HuH-7.5 (cell line): ENCODE measurements around the gene ALDH8A1.

ENCODE experiments used
- DNase-seq: peaks from one replicate; pipeline ENCODE4 v3.0.0; 2011; ENCODE audit warnings: low spot score

The ALDH8A1 gene

GRCh38 chr6:134950482-134950881 lies 581 bp upstream of the ALDH8A1 start:
- DNase-seq, result no peak

DNA sequence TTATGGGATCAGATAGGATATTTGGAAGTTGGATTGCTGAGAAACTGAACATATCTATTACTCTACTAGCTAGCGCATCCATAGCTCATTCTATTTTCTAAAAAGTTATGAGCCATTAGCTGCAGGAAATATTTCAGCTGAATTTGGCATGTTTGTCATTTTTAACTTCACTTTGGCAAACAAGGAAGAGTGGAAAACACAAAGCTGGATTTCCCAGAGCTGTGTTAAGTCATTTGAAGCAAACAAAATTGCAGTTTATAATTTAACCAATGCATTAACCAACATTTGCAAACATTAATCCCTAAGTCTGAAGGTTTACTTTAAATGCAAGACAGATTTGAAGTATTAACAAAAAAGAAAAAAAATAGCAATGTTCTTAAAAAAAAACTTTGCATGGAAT lies 1.2 kb downstream of the ALDH8A1 start:
- no peak for DNase-seq

DNA sequence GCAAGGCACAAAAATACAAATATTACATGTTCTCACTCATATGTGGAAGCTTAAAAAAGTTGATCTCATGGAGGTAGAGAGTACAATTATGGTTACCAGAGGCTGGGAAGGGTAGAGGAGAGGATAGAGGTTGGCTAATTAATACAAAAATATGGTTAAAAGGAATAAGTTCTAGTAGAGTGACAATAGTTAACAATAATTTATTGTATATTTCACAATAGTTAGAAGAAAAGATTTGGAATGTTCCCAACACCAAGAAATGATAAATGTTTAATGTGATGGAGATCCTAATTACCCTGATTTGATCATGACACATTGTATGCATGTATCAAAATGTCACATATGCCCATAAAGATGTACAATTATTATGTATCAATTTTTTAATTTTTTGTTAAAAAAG lies 1.8 kb downstream of the ALDH8A1 start:
- no peak for DNase-seq

DNA sequence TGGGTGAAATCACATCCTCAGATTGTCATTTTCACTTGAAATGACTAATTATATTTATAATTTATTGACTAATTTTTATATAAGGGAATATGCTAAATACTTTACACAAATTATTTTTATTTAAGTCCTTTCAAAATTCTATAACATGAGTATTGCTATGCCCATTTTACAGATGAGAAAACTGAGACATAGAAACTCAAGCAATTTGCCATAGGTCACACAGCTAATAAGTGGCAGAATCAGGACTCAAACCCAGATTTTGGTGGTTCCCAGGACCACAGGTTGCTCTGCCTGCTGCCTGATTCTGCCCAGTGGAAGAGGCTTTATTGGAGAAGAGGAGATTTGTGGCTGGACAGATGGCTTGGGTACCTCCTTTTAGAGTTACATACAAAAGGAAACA lies 4.9 kb downstream of the ALDH8A1 start:
- DNase-seq, result no peak

DNA sequence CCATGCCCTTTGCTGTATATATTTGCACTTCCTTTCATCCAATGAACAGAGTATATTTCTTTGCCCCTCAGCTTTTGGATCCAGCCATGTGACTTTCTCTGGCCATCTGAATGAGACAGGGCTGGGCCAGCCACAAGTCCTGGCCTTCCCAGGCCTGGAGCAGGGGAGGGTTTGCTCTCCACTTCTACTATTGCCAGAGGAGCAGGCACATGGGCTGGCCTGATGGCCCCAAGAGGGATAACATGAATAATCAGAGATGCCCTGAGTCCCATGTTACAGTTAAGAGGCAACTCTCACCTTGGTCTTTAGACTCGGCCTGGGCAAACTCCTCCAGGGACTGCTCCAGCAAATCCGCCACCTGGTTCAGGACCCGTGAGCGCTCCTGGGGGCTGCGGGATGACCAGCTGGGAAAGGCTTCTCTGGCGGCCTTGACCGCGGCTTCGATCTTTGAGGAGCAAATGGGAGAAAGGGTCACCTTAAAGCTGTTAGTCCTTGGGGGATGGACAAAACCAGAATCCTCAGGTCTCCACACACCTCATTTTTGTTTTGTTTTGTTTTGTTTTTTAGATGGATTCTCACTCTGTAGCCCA lies 6.3 kb downstream of the ALDH8A1 start:
- no peak for DNase-seq

GRCh38 chr6:134938896-134939295 lies 11.0 kb downstream of the ALDH8A1 start:
- DNase-seq, result no peak

DNA sequence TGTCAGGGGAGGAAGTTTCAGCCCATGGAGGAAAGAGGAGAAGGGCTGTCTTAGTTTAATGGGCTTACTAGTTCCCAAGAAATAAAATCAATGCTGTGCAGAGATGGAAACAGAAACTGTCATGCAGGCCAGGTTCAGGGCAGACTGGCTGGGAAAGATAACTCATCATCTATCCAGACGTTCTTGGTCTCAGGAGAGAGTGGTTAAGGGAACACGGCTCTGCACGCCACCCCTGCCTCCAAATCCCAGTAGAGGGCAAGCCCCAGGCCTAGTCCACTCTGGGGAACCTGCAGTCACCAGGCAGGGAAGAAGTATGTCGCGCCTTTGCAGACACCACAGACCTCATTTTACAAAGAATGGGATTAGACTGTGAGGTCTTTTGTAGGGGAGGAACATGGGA lies 12.5 kb downstream of the ALDH8A1 start:
- DNase-seq, result no peak

- no peak for DNase-seq
Observed at GRCh38 chr6:134936931-134937330, 13.0 kb downstream of the ALDH8A1 start.

DNA sequence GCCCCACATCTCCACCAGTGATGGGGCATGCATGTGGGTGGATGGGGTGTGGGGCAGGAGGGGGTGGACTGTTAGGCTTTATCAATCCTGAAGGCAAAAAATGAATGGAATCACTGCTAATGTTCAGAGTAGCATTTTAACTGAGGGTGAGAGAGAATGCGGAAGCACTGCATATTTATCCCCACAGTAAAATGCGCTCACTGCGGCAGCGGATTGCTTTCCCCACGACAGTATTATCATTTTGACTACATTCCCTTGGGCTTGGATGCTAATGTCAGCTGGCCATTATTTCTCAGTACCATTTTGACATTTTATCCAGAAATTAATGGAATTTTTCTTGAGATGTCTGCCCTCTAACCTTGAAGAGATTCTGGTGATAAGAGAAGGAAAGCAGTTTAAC lies 13.4 kb downstream of the ALDH8A1 start:
- no peak for DNase-seq

GRCh38 chr6:134934793-134935485 lies 15.0 kb downstream of the ALDH8A1 start:
- no peak for DNase-seq

GRCh38 chr6:134932535-134933470 lies 17.1 kb downstream of the ALDH8A1 start:
- no peak for DNase-seq

- DNase-seq, result no peak
Observed at GRCh38 chr6:134932098-134932497, 17.8 kb downstream of the ALDH8A1 start.

DNA sequence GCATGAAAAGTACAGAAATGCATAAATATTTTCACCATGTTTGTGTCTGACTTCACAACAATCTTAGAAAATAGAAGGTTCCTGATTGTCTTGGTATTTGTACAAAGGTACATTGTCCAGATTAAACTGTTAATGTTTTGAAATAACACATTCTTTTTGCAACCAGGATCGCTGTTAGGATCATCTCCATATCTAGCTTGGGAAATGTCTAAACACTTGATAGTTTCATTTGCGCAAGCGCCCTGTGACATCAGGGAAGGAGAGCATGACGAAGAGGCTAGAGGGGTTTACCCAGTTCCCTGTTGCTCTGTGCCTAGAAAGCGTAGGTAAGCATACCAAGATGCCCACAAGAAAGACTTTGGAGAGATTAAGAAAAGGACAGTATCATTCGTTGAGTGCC lies 19.4 kb downstream of the ALDH8A1 start:
- no peak for DNase-seq

- no peak for DNase-seq
Observed at GRCh38 chr6:134928151-134928900, 21.6 kb downstream of the ALDH8A1 start.

DNA sequence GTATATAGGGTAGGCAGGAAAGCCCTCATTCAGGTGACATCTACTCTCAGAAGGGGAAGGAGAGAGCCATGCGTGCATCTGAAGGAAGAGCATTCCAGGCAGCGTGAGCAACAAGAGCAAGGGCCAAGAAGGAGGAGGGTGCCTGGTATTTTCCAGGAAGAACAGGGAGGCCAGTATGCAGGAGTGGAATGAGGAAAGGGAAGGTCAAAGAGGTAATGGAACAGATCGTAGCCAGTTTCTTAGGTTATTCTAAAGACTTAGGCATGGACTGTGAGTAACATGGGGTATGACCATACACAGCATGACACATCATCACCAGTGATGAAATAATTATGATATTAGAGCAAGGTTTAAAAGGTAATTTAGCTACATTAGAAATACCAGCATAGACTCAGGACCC lies 24.1 kb downstream of the ALDH8A1 start:
- no peak for DNase-seq

DNA sequence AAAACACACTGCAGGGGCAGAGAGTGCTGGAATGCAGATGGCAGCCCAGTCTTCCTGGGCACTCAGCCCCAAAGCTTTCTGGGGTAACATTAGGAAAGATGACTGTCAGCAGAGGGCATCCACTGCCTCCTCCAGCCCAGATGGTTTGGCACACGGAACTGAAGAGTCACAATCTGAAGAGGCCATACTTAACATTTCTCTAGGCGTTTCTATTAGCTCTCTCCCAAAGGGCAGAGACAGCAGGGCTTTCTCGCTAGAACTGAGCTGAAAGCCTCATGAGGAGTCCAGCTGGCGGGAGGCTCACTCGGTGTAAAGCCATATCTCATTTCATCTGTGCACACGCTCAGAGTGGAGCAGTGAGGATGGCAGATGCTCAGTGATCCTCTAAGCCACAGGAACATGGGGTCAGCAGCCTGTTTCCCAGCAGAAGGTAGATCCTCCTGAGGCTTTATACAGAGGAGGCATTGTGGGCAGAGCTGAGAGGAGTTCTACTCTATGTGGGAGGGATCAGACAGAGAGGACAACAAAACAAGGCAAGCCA lies 28.1 kb downstream of the ALDH8A1 start:
- no peak for DNase-seq

DNA sequence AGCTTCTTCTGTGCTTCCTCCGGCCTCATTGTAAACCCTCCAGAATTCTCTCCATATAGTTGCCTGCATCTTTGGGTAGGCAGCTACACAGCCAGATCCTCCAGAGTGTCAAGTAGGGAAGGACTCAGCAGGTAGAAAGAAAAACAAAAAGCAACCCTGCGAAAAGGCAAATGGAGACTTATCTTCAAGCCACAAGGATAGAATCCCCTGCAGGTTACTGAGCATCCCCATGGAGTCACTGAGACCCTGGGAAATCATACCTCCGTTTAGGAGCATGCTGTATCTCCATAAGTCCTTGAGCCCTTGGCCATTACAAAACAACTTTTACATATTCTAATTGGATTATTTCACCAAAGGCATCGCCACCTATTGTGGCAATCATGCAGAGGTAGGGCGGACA lies 28.6 kb downstream of the ALDH8A1 start:
- DNase-seq, result no peak

- no peak for DNase-seq
Observed at GRCh38 chr6:134920422-134920821, 29.5 kb downstream of the ALDH8A1 start.

GRCh38 chr6:134918418-134918961 lies 31.4 kb downstream of the ALDH8A1 start:
- no peak for DNase-seq

DNA sequence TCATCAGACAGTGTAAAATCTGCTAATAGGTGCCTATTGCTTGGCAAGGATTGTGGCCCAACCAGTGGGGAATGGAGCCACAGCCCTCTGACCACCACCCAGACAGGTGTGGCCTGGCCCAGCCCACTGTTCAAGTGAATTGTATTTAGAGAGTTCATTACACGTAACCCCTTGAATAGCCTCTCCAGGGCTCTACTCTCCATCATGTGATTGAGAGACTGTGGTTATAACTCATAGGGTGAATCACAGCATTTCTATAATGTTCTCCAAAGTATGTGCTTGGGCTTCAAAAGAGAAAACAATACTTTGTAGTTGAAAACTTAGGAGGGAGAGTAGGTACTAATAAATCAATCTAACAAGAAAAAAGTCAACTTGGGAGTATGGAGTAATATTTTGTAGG lies 38.4 kb downstream of the ALDH8A1 start:
- DNase-seq, result no peak

DNA sequence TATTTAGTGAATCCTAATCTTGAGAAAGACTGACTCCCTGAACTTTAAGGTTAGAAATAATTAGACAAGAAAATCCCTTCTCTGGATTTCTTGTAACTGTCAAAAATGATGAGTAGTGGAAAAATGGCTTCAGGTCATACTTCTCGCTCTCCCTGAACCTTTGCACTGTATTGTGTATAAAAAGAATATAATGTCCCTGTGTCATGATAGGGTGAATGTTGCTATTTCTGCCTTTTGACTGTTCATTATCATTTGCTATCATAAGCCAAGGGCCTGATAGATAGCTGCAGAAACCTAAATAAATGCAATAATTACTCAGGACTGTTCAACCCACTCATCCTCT lies 39.3 kb downstream of the ALDH8A1 start:
- DNase-seq, result no peak
